ENCODE results near the gene SLC49A3.

- TF ChIP-seq POLR2A (IDR thresholded peaks at IDR 0.05), result no peak
- TF ChIP-seq CTCF (IDR thresholded peaks at IDR 0.05), result no peak
Observed at GRCh38 chr4:699816-700580, 11.0 kb upstream of the SLC49A3 start.

Data from tibial nerve (tissue), 3 donors.